Measurements from ENCODE around the gene LKAAEAR1. TPM values are rescaled to one million over a fixed set of nuclear protein-coding genes. Genes with fewer than 3 reads are reported as not detected.
A peak's percentile ranks its signal among the peaks of the same experiment; 100 is the strongest.

The LKAAEAR1 gene
- total and polyA plus RNA-seq, 9 of the 15 experiments (the other 6 are each of a cell fraction or from before 2014, with no cell fraction given) = not detected

DNA sequence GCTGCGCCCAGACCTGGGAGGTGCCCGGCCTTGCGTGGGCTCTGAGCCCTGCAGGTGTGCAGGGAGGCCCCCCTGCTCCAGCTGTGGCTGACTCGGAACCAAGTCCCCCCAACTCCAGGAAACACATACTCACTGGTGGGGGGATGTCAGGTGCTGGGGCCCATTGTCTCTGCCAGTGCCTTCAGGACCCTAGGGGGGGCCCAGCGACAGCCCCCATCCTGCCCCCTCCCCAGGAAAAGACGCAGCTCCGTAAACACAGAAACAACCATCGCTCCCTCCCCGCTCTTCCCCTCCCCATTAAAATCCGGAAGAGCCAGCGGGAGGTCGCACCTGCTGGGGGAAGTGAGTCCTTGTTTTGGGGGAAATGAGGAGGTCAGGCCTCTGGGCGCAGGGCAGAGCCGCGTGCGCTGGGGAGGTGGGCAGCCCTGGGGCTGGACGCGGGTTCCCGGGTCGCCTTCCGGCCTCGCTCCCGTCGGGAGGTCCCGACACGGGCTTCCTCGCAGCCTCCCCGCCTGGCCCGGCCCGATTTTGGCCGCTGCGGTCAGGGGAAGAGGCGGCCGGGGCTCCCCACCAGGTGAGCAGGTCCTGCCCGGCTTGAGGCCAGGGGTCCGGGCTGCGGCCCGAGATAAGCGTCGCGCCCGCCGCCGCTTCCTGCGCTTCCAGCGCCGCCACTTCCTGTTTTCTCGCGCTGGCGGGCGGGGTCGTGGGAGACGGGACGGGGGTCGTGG is 42.0 kb downstream of the LKAAEAR1 start (continued):
- TF ChIP-seq, protein P1, sequence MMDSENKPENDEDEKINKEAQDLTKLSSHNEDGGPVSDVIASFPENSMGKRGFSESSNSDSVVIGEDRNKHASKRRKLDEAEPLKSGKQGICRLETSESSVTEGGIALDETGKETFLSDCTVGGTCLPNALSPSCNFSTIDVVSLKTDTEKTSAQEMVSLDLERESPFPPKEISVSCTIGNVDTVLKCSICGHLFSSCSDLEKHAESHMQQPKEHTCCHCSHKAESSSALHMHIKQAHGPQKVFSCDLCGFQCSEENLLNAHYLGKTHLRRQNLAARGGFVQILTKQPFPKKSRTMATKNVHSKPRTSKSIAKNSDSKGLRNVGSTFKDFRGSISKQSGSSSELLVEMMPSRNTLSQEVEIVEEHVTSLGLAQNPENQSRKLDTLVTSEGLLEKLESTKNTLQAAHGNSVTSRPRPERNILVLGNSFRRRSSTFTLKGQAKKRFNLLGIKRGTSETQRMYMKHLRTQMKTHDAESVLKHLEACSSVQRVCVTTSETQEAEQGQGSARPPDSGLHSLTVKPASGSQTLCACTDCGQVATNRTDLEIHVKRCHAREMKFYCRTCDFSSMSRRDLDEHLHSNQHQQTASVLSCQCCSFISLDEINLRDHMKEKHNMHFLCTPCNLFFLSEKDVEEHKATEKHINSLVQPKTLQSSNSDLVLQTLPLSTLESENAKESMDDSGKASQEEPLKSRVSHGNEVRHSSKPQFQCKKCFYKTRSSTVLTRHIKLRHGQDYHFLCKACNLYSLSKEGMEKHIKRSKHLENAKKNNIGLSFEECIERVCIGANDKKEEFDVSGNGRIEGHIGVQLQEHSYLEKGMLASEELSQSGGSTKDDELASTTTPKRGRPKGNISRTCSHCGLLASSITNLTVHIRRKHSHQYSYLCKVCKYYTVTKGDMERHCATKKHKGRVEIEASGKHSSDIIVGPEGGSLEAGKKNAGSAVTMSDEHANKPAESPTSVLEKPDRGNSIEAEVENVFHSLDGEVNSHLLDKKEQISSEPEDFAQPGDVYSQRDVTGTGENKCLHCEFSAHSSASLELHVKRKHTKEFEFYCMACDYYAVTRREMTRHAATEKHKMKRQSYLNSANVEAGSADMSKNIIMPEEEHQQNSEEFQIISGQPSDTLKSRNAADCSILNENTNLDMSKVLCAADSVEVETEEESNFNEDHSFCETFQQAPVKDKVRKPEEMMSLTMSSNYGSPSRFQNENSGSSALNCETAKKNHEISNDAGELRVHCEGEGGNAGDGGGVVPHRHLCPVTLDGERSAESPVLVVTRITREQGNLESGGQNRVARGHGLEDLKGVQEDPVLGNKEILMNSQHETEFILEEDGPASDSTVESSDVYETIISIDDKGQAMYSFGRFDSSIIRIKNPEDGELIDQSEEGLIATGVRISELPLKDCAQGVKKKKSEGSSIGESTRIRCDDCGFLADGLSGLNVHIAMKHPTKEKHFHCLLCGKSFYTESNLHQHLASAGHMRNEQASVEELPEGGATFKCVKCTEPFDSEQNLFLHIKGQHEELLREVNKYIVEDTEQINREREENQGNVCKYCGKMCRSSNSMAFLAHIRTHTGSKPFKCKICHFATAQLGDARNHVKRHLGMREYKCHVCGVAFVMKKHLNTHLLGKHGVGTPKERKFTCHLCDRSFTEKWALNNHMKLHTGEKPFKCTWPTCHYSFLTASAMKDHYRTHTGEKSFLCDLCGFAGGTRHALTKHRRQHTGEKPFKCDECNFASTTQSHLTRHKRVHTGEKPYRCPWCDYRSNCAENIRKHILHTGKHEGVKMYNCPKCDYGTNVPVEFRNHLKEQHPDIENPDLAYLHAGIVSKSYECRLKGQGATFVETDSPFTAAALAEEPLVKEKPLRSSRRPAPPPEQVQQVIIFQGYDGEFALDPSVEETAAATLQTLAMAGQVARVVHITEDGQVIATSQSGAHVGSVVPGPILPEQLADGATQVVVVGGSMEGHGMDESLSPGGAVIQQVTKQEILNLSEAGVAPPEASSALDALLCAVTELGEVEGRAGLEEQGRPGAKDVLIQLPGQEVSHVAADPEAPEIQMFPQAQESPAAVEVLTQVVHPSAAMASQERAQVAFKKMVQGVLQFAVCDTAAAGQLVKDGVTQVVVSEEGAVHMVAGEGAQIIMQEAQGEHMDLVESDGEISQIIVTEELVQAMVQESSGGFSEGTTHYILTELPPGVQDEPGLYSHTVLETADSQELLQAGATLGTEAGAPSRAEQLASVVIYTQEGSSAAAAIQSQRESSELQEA (IDR thresholded peaks at IDR 0.05; ENCODE audit: low read depth) = no peak
- TF ChIP-seq ZSCAN29 (IDR thresholded peaks at IDR 0.05) = no peak
- TF ChIP-seq DPF2 (IDR thresholded peaks at IDR 0.05) = peak; percentile 59; the same call in 1 of the 2 replicates
- TF ChIP-seq SRSF3 (IDR thresholded peaks at IDR 0.05; ENCODE audit: insufficient read depth, low read length) = peak; percentile 51; the same call in 1 of the 2 replicates
- peak; percentile 24; the same call in 1 of the 2 replicates for TF ChIP-seq STAT5A (IDR thresholded peaks at IDR 0.05; ENCODE audit: borderline replicate concordance, low read length)
- TF ChIP-seq, protein P2, sequence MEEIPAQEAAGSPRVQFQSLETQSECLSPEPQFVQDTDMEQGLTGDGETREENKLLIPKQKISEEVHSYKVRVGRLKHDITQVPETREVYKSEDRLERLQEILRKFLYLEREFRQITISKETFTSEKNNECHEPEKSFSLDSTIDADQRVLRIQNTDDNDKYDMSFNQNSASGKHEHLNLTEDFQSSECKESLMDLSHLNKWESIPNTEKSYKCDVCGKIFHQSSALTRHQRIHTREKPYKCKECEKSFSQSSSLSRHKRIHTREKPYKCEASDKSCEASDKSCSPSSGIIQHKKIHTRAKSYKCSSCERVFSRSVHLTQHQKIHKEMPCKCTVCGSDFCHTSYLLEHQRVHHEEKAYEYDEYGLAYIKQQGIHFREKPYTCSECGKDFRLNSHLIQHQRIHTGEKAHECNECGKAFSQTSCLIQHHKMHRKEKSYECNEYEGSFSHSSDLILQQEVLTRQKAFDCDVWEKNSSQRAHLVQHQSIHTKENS (CRISPR knock-in tag; IDR thresholded peaks at IDR 0.05) = no peak
- TF ChIP-seq KDM1A (IDR thresholded peaks at IDR 0.05) = peak; percentile 48 to 72; a peak in 3 of 4 replicates
- TF ChIP-seq, protein P3, sequence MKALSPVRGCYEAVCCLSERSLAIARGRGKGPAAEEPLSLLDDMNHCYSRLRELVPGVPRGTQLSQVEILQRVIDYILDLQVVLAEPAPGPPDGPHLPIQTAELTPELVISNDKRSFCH (CRISPR knock-in tag; IDR thresholded peaks at IDR 0.05) = no peak
- TF ChIP-seq, protein P3 (tag; IDR thresholded peaks at IDR 0.05) = 0 out of 2 replicates have a peak, but pooled peaks have one; percentile 41
- TF ChIP-seq DDX20 (tag; IDR thresholded peaks at IDR 0.05; ENCODE audit: low read depth) = no peak
- peak in 2 of 3 experiments; percentile 29 to 56 for TF ChIP-seq YY1 (IDR thresholded peaks at IDR 0.05; ENCODE audit: borderline replicate concordance in 1 of 3, control insufficient read depth in 1 of 3, extremely low read depth in 1 of 3, insufficient read depth in 3 of 3, insufficient read length in 1 of 3, insufficient replicate concordance in 2 of 3, low read depth in 1 of 3, low read length in 2 of 3)
- peak; percentile 43; the same call in 1 of the 2 replicates for TF ChIP-seq ETV5 (CRISPR knock-in tag; IDR thresholded peaks at IDR 0.05; ENCODE audit: low read depth)
- TF ChIP-seq KLF1 (tag; IDR thresholded peaks at IDR 0.05) = no peak
- no peak for TF ChIP-seq NCOA2 (IDR thresholded peaks at IDR 0.05; ENCODE audit: partially characterized antibody in 2 of 2)
- TF ChIP-seq RCOR1 (IDR thresholded peaks at IDR 0.05; ENCODE audit: borderline replicate concordance in 1 of 2, low read depth in 2 of 2, low read length in 2 of 2) = peak in 1 of 2 experiments; percentile 66; a peak in 2 of 4 replicates
- no peak for TF ChIP-seq ZNF311 (CRISPR knock-in tag; IDR thresholded peaks at IDR 0.05)

All from K562 (cell line).